Uterus (tissue), 4 donors: ENCODE measurements around the gene ADAMTS17. TPM values are rescaled to one million over a fixed set of nuclear protein-coding genes. Genes with fewer than 3 reads are reported as not detected.

ENCODE experiments used
- DNase-seq, 2 donors: peaks; one replicate each; pipeline ENCODE4 v3.0.0-alpha.2; 2019 to 2020
- H3K27ac ChIP-seq, 2 donors: fragments of 200-600 bp; sonication (generic); 1 replicate in 1 of 2; 2 replicates in 1 of 2; pipeline ENCODE4 v1.5.1; 2016 to 2018
- H3K27me3 ChIP-seq, 2 donors: fragments of 200-600 bp; sonication (generic); one replicate each; pipeline ENCODE4 v1.5.1; 2018 to 2019; ENCODE audit warnings: control low read depth in 1 of 2
- H3K36me3 ChIP-seq, 2 donors: fragments of 200-600 bp; sonication (generic); one replicate each; pipeline ENCODE4 v1.5.1; 2019; ENCODE audit warnings: control low read depth in 1 of 2
- H3K4me1 ChIP-seq, 2 donors: fragments of 200-600 bp; sonication (generic); one replicate each; pipeline ENCODE4 v1.5.1; 2018 to 2019; ENCODE audit warnings: control low read depth in 1 of 2
- H3K4me3 ChIP-seq, 2 donors: fragments of 200-600 bp; sonication (generic); 1 replicate in 1 of 2; 2 replicates in 1 of 2; pipeline ENCODE4 v1.5.1; 2018 to 2019; ENCODE audit warnings: mild to moderate bottlenecking in 1 of 2
- H3K9me3 ChIP-seq, 2 donors: fragments of 200-600 bp; sonication (generic); one replicate each; pipeline ENCODE4 v1.5.1; 2019; ENCODE audit warnings: control low read depth in 1 of 2
- POLR2A ChIP-seq, 2 donors: fragments of 450-650 bp; IDR thresholded peaks; one replicate each; pipeline ENCODE4 v1.6.1; 2016; ENCODE audit warnings: antibody characterized with exemption in 2 of 2, mild to moderate bottlenecking in 1 of 2, moderate library complexity in 1 of 2
- intact Hi-C: fragments of 100-400 bp; cut with DNase I; formaldehyde crosslinking; loops from one replicate; pipeline ENCODE4 v1.15.1; 2023; ENCODE audit warnings: low total_unique reads
- total RNA-seq, 4 donors: library from RNA; depleted of rRNA in 3 of 4; stranded (reverse); fragments of >200 nt in 3 of 4; gene quantifications; one replicate each; pipeline versions ENCODE4 v1.1.0 to v1.2.4, GENCODE V29; 2014 to 2023
- TF ChIP-seq, protein P1 (sequence below), 4 experiments: fragments of 200-600 bp in 2 of 4; fragments of 450-650 bp in 2 of 4; sonication (generic) in 2 of 4; IDR thresholded peaks; one replicate each; pipeline ENCODE4 v1.5.1; 2016 to 2019; ENCODE audit warnings: antibody characterized with exemption in 4 of 4, mild to moderate bottlenecking in 2 of 4, moderate library complexity in 1 of 4
- donor health status: DM: yes; HTN: yes; CAD: no.

The ADAMTS17 gene
- total RNA-seq, 4 donors from 2014 or later = 3.1 to 17.1 (median 8.1) TPM; not detected in 1

DNA sequence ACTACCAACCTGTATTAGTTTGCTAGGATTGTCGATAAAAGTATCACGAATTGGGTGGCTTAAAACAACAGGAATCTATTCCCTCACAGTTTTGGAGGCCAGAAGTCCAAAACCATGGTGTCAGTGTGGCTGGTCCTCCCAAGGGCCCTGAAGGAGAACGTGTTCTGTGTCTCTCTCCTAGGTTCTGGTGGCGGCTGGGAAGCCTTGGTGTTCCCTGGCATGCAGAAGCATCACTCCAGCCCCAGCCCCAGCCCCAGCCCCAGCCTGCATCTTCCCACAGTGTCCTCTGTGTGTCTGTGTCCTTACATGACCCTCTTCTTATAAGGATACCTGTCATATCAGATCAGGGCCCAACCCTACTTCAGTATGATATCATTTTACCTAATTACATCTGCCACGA lies 336.1 kb downstream of the ADAMTS17 start:
- Histone ChIP-seq H3K9me3 (no peaks in the 10 kb centered on the region), H3K27ac (no peak overlapping the region), H3K36me3 (no peaks in the 10 kb centered on the region), H3K4me3 (no peak overlapping the region), H3K4me1 (no peaks in the 10 kb centered on the region), H3K27me3 (no peaks in the 10 kb centered on the region)
- intact Hi-C loops = no loop called here
- DNase-seq = no peak
- no peak for TF ChIP-seq POLR2A (IDR thresholded peaks at IDR 0.05)
- TF ChIP-seq, protein P1, sequence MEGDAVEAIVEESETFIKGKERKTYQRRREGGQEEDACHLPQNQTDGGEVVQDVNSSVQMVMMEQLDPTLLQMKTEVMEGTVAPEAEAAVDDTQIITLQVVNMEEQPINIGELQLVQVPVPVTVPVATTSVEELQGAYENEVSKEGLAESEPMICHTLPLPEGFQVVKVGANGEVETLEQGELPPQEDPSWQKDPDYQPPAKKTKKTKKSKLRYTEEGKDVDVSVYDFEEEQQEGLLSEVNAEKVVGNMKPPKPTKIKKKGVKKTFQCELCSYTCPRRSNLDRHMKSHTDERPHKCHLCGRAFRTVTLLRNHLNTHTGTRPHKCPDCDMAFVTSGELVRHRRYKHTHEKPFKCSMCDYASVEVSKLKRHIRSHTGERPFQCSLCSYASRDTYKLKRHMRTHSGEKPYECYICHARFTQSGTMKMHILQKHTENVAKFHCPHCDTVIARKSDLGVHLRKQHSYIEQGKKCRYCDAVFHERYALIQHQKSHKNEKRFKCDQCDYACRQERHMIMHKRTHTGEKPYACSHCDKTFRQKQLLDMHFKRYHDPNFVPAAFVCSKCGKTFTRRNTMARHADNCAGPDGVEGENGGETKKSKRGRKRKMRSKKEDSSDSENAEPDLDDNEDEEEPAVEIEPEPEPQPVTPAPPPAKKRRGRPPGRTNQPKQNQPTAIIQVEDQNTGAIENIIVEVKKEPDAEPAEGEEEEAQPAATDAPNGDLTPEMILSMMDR (IDR thresholded peaks at IDR 0.05) = no peak

DNA sequence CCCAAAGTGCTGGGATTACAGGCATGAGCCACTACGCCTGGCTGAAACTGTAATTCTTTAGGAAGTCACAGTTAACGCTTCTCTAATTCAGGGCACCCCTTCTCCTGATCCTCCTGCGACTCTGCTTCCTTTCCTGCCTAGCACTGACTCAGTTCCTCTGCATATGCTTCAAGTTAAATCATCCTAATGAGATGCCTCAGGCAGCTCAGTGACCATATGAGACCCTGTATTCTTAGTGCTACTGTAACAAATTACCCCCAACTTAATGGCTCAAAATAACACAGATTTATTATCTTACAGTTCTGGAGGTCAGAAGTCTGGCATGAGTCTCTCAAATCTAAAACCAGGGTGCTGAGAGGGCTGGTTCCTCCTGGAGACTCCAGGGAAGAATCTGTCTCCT lies 336.8 kb downstream of the ADAMTS17 start:
- no peaks in the 10 kb centered on the region for H3K27me3 ChIP-seq
- no peaks in the 10 kb centered on the region for H3K36me3 ChIP-seq
- no peaks in the 10 kb centered on the region for H3K4me1 ChIP-seq
- no peaks in the 10 kb centered on the region for H3K9me3 ChIP-seq
- no peak overlapping the region for H3K4me3 ChIP-seq
- DNase-seq = no peak
- intact Hi-C loops = no loop called here
- TF ChIP-seq, protein P1 (IDR thresholded peaks at IDR 0.05) = no peak
- TF ChIP-seq POLR2A (IDR thresholded peaks at IDR 0.05) = no peak
- H3K27ac ChIP-seq = no peak overlapping the region

DNA sequence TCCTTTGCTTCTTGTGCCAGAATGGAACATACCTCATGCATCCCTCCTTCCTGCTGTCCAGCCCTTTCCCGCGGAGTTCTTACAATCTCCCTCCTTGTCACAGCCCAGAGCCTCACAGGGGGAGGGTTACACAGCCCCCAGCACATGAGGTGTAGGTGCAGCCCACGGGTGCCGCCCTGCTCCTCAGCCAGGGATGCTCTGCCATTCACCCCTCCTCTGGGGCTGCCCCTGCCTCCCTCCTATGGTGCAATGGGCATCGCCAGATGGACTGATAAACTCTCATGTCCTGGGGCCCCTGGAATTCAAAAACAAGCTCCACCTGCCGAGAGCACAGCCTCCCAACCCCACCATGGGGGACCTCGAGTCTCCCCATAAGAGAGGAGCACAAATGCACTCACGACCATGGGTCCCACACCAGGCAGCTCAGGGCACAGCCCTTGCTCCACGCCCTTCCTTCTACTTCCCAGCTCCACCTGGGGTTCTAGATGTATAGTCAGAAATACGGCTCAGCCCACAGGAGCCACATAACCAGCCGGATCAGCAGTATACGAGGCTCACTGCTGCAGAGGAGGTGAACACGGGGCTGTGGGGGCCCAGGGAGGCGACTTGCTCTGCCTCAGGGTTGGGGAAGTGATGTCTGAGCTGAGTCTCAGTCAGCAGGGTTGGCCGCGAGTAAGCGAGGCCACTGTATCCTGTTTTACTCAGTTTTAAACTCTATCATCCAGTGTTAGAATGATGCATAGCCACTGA lies 338.8 kb downstream of the ADAMTS17 start:
- Histone ChIP-seq H3K27ac (no peak overlapping the region), H3K9me3 (no peaks in the 10 kb centered on the region), H3K27me3 (no peaks in the 10 kb centered on the region), H3K36me3 (no peaks in the 10 kb centered on the region), H3K4me3 (no peak overlapping the region), H3K4me1 (no peaks in the 10 kb centered on the region)
- intact Hi-C loops = no loop called here
- DNase-seq = no peak
- TF ChIP-seq, protein P1 (IDR thresholded peaks at IDR 0.05) = no peak
- no peak for TF ChIP-seq POLR2A (IDR thresholded peaks at IDR 0.05)

DNA sequence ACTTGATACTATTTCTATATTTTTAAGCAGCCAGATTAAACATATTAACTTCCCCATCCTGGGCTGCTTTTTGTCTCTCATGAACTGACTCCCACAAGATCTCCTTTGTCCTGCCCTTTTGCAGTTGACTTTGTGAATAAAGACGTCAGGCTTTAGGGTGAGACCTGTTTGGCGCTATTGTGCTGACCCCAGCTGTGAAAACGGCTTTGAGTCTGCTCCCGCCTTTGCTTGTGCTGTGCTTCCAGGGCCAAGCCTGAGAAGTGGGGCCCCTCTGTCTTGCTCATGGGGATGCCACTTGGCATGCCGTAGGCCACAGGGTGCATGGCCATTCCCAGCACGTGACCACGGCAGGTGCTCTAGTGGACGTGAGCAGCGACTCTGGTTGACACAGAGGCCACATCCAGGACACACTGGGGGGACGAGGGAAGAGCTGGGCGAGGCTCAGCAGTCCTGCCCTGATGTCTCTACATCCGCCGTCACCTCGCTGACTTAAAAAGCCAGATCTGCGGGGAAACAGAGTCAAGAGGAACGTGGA lies 339.6 kb downstream of the ADAMTS17 start:
- H3K27ac ChIP-seq = no peak overlapping the region
- H3K27me3 ChIP-seq = no peaks in the 10 kb centered on the region
- no peak for TF ChIP-seq POLR2A (IDR thresholded peaks at IDR 0.05)
- TF ChIP-seq, protein P1 (IDR thresholded peaks at IDR 0.05) = no peak
- intact Hi-C loops = no loop called here
- H3K36me3 ChIP-seq = no peaks in the 10 kb centered on the region
- no peak for DNase-seq
- no peaks in the 10 kb centered on the region for H3K4me1 ChIP-seq
- no peaks in the 10 kb centered on the region for H3K9me3 ChIP-seq
- no peak overlapping the region for H3K4me3 ChIP-seq

DNA sequence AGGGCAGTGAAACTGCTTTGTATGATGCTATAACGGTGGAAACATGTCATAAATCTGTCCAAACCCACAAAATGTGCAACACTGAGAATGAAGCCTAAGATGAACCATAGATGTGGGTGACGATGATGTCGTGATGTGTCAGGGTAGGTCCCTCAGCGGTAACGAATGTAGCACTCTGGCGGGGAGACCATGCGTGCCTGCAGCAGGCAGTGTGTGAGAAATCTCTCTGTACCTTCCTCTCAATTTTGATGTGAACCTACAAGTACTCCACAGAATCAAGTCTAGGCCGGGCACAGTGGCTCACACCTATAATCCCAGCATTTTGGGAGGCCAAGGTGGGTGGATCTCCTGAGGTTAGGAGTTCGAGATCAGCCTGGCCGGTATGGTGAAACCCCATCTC lies 340.4 kb downstream of the ADAMTS17 start:
- H3K9me3 ChIP-seq = no peaks in the 10 kb centered on the region
- no peak for TF ChIP-seq POLR2A (IDR thresholded peaks at IDR 0.05)
- TF ChIP-seq, protein P1 (IDR thresholded peaks at IDR 0.05) = no peak
- intact Hi-C loops = no loop called here
- no peaks in the 10 kb centered on the region for H3K36me3 ChIP-seq
- DNase-seq = no peak
- H3K4me1 ChIP-seq = no peaks in the 10 kb centered on the region
- no peak overlapping the region for H3K4me3 ChIP-seq
- no peak overlapping the region for H3K27ac ChIP-seq
- H3K27me3 ChIP-seq = no peaks in the 10 kb centered on the region
